A549 (cell line): Measurements from ENCODE around the gene PACS1.

ENCODE experiments used
- CHD2 ChIP-seq: fragments of 150-350 bp; IDR thresholded peaks from 2 replicates; pipeline ENCODE4 v1.6.1; 2014; ENCODE audit warnings: low read length; ENCODE audit not compliant: partially characterized antibody
- EHMT2 ChIP-seq: fragments of 200-600 bp; sonication (generic); IDR thresholded peaks from 2 replicates; pipeline ENCODE4 v1.6.1; 2016; ENCODE audit warnings: antibody characterized with exemption, low read depth, mild to moderate bottlenecking, moderate library complexity
- EP300 ChIP-seq, 2 experiments: fragments of >200 bp; sonication (Bioruptor Twin); formaldehyde crosslinking; IDR thresholded peaks; 2 replicates in 1 of 2; 3 replicates in 1 of 2; pipeline ENCODE4 v1.6.1; 2016 to 2017
- JUNB ChIP-seq: fragments of >200 bp; sonication (Bioruptor Twin); formaldehyde crosslinking; IDR thresholded peaks from 2 replicates; pipeline ENCODE4 v1.6.1; 2016
- POLR2A ChIP-seq: IDR thresholded peaks from 2 replicates; pipeline ENCODE4 v1.6.1; 2012; ENCODE audit warnings: mild to moderate bottlenecking, low read length
- SMC3 ChIP-seq: fragments of >200 bp; sonication (Bioruptor Twin); formaldehyde crosslinking; IDR thresholded peaks from 3 replicates; pipeline ENCODE4 v1.6.1; 2018; ENCODE audit warnings: inconsistent platforms
- ZFP36 ChIP-seq: fragments of 450-650 bp; IDR thresholded peaks from 2 replicates; pipeline ENCODE4 v1.6.1; 2014; ENCODE audit warnings: borderline replicate concordance; ENCODE audit not compliant: partially characterized antibody
- TF ChIP-seq, protein P1 (sequence below): fragments of >200 bp; sonication (Bioruptor Twin); formaldehyde crosslinking; IDR thresholded peaks from 3 replicates; pipeline ENCODE4 v1.5.1; 2016
- TF ChIP-seq, protein P2 (sequence below): fragments of 200-600 bp; sonication (generic); IDR thresholded peaks from 2 replicates; pipeline ENCODE4 v1.6.1; 2016; ENCODE audit warnings: antibody characterized with exemption, mild to moderate bottlenecking, moderate library complexity
- TF ChIP-seq, protein P3 (sequence below): IDR thresholded peaks from 2 replicates; pipeline ENCODE4 v1.6.1; 2012

DNA sequence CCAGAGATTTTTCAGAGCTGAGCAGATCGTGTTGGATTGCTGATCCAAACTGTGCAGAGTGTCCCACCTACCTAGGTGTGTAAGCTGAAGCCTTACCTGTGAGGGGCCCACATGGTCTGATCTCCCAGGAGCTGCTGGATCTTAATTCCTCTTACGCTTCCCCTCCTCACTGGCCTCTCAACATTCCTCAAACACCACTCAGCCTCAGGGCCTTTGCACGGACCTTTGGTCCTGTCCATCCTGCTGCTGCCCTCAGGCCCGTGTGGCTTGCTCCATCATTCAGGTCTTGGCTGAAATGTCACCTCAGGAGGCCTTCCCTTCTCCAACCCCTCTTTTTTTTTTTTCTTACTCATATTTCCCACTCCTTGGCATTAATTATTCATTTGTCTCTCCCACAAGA lies 177.2 kb downstream of the PACS1 start:
- TF ChIP-seq, protein P1, sequence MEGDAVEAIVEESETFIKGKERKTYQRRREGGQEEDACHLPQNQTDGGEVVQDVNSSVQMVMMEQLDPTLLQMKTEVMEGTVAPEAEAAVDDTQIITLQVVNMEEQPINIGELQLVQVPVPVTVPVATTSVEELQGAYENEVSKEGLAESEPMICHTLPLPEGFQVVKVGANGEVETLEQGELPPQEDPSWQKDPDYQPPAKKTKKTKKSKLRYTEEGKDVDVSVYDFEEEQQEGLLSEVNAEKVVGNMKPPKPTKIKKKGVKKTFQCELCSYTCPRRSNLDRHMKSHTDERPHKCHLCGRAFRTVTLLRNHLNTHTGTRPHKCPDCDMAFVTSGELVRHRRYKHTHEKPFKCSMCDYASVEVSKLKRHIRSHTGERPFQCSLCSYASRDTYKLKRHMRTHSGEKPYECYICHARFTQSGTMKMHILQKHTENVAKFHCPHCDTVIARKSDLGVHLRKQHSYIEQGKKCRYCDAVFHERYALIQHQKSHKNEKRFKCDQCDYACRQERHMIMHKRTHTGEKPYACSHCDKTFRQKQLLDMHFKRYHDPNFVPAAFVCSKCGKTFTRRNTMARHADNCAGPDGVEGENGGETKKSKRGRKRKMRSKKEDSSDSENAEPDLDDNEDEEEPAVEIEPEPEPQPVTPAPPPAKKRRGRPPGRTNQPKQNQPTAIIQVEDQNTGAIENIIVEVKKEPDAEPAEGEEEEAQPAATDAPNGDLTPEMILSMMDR = no peak
- TF ChIP-seq, protein P2, sequence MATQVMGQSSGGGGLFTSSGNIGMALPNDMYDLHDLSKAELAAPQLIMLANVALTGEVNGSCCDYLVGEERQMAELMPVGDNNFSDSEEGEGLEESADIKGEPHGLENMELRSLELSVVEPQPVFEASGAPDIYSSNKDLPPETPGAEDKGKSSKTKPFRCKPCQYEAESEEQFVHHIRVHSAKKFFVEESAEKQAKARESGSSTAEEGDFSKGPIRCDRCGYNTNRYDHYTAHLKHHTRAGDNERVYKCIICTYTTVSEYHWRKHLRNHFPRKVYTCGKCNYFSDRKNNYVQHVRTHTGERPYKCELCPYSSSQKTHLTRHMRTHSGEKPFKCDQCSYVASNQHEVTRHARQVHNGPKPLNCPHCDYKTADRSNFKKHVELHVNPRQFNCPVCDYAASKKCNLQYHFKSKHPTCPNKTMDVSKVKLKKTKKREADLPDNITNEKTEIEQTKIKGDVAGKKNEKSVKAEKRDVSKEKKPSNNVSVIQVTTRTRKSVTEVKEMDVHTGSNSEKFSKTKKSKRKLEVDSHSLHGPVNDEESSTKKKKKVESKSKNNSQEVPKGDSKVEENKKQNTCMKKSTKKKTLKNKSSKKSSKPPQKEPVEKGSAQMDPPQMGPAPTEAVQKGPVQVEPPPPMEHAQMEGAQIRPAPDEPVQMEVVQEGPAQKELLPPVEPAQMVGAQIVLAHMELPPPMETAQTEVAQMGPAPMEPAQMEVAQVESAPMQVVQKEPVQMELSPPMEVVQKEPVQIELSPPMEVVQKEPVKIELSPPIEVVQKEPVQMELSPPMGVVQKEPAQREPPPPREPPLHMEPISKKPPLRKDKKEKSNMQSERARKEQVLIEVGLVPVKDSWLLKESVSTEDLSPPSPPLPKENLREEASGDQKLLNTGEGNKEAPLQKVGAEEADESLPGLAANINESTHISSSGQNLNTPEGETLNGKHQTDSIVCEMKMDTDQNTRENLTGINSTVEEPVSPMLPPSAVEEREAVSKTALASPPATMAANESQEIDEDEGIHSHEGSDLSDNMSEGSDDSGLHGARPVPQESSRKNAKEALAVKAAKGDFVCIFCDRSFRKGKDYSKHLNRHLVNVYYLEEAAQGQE = no peak
- TF ChIP-seq, protein P3, sequence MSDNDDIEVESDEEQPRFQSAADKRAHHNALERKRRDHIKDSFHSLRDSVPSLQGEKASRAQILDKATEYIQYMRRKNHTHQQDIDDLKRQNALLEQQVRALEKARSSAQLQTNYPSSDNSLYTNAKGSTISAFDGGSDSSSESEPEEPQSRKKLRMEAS = no peak
- TF ChIP-seq SMC3 (no peak), CHD2 (no peak), EP300 (IDR thresholded peaks at IDR 0.05) (no peak), JUNB (no peak), POLR2A (no peak), EHMT2 (no peak), ZFP36 (no peak)
